ENCODE measurements around the gene COX6B1.

The COX6B1 gene

DNA sequence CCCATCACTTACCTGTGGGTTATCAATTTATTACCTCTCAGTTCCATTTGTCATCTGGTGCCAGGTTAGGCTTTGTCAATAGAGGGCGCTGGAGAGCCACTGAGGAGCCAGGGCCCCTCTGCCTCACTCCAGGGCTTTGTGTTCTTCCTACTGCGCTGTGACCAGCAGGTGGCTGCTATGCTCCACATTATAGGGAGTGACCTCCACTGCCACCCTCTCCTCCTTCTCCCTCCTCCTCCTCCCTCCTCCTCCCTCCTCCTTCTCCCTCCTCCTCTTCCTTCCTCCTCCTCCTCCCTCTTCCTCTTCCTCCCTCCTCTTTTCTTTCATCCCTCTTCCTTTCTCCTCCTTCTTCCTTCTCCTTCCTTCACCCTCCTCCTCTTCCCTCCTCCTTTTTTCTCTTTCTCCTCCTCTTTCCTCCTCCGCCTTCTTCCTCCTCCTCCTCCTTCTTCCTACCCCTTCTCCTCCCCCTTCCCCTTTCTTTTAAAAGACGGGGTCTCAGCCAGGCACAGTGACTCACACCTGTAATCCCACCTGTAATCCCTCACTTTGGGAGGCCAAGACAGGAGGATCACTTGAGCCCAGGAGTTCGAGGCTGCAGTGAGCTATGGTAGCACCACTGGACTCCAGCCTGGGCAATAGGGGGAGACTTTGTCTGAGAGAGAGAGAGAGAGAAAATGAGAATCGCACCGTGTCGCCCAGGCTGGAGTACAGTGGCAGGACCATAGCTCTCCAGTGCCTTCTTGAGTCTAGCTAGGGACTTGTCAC is 45.9 kb downstream of the COX6B1 start (continued):
- TF ChIP-seq, protein P1, sequence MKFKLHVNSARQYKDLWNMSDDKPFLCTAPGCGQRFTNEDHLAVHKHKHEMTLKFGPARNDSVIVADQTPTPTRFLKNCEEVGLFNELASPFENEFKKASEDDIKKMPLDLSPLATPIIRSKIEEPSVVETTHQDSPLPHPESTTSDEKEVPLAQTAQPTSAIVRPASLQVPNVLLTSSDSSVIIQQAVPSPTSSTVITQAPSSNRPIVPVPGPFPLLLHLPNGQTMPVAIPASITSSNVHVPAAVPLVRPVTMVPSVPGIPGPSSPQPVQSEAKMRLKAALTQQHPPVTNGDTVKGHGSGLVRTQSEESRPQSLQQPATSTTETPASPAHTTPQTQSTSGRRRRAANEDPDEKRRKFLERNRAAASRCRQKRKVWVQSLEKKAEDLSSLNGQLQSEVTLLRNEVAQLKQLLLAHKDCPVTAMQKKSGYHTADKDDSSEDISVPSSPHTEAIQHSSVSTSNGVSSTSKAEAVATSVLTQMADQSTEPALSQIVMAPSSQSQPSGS (tag by site-specific recombination; IDR thresholded peaks at IDR 0.05; ENCODE audit: low read depth) = no peak
- TF ChIP-seq ZNF830 (tag by site-specific recombination; IDR thresholded peaks at IDR 0.05; ENCODE audit: low read depth) (no peak), ZNF473 (tag by site-specific recombination; IDR thresholded peaks at IDR 0.05) (peak; percentile 82), ZNF610 (tag by site-specific recombination; IDR thresholded peaks at IDR 0.05; ENCODE audit: borderline replicate concordance) (peak; percentile 71; the same call in 1 of the 2 replicates), ZNF16 (tag by site-specific recombination; IDR thresholded peaks at IDR 0.05; ENCODE audit: low read depth) (no peak; the same call in 1 of the 2 replicates), ZNF629 (tag by site-specific recombination; IDR thresholded peaks at IDR 0.05) (peak; percentile 72), ZNF2 (tag by site-specific recombination; IDR thresholded peaks at IDR 0.05) (peak; percentile 91; the same call in 1 of the 2 replicates), ZNF169 (tag by site-specific recombination; IDR thresholded peaks at IDR 0.05) (peak; percentile 67; the same call in 1 of the 2 replicates), ZNF404 (tag by site-specific recombination; IDR thresholded peaks at IDR 0.05) (no peak), ZNF266 (tag by site-specific recombination; IDR thresholded peaks at IDR 0.05; ENCODE audit: low read depth) (0 out of 2 replicates have a peak, but pooled peaks have one; percentile 21), ZNF416 (tag by site-specific recombination; IDR thresholded peaks at IDR 0.05) (no peak), ZNF585B (tag by site-specific recombination; IDR thresholded peaks at IDR 0.05) (no peak), ZXDB (tag by site-specific recombination; IDR thresholded peaks at IDR 0.05) (peak; percentile 67), GLIS1 (tag by site-specific recombination; IDR thresholded peaks at IDR 0.05) (peak; percentile 71), ZNF529 (tag by site-specific recombination; IDR thresholded peaks at IDR 0.05; ENCODE audit: insufficient replicate concordance) (no peak), RBAK (tag by site-specific recombination; IDR thresholded peaks at IDR 0.05) (no peak), ZNF791 (tag by site-specific recombination; IDR thresholded peaks at IDR 0.05) (0 out of 2 replicates have a peak, but pooled peaks have one; percentile 44), BCL11A (tag by site-specific recombination; IDR thresholded peaks at IDR 0.05; ENCODE audit: low read depth) (peak; percentile 92), YY2 (tag by site-specific recombination; IDR thresholded peaks at IDR 0.05) (no peak), ZNF248 (tag by site-specific recombination; IDR thresholded peaks at IDR 0.05) (0 out of 2 replicates have a peak, but pooled peaks have one; percentile 31), HOXA7 (CRISPR knock-in tag; IDR thresholded peaks at IDR 0.05; ENCODE audit: borderline replicate concordance) (no peak), ZNF221 (tag by site-specific recombination; IDR thresholded peaks at IDR 0.05; ENCODE audit: borderline replicate concordance) (no peak)
- TF ChIP-seq, protein P2, sequence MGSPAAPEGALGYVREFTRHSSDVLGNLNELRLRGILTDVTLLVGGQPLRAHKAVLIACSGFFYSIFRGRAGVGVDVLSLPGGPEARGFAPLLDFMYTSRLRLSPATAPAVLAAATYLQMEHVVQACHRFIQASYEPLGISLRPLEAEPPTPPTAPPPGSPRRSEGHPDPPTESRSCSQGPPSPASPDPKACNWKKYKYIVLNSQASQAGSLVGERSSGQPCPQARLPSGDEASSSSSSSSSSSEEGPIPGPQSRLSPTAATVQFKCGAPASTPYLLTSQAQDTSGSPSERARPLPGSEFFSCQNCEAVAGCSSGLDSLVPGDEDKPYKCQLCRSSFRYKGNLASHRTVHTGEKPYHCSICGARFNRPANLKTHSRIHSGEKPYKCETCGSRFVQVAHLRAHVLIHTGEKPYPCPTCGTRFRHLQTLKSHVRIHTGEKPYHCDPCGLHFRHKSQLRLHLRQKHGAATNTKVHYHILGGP (tag by site-specific recombination; IDR thresholded peaks at IDR 0.05) = peak; percentile 84
- TF ChIP-seq, protein P3, sequence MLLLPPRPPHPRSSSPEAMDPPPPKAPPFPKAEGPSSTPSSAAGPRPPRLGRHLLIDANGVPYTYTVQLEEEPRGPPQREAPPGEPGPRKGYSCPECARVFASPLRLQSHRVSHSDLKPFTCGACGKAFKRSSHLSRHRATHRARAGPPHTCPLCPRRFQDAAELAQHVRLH (tag by site-specific recombination; IDR thresholded peaks at IDR 0.05) = 0 out of 2 replicates have a peak, but pooled peaks have one; percentile 52
- TF ChIP-seq, protein P4, sequence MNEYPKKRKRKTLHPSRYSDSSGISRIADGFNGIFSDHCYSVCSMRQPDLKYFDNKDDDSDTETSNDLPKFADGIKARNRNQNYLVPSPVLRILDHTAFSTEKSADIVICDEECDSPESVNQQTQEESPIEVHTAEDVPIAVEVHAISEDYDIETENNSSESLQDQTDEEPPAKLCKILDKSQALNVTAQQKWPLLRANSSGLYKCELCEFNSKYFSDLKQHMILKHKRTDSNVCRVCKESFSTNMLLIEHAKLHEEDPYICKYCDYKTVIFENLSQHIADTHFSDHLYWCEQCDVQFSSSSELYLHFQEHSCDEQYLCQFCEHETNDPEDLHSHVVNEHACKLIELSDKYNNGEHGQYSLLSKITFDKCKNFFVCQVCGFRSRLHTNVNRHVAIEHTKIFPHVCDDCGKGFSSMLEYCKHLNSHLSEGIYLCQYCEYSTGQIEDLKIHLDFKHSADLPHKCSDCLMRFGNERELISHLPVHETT (tag by site-specific recombination; IDR thresholded peaks at IDR 0.05) = peak; percentile 66
- TF ChIP-seq, protein P5, sequence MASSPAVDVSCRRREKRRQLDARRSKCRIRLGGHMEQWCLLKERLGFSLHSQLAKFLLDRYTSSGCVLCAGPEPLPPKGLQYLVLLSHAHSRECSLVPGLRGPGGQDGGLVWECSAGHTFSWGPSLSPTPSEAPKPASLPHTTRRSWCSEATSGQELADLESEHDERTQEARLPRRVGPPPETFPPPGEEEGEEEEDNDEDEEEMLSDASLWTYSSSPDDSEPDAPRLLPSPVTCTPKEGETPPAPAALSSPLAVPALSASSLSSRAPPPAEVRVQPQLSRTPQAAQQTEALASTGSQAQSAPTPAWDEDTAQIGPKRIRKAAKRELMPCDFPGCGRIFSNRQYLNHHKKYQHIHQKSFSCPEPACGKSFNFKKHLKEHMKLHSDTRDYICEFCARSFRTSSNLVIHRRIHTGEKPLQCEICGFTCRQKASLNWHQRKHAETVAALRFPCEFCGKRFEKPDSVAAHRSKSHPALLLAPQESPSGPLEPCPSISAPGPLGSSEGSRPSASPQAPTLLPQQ (tag by site-specific recombination; IDR thresholded peaks at IDR 0.05) = peak; percentile 83
- TF ChIP-seq, protein P6, sequence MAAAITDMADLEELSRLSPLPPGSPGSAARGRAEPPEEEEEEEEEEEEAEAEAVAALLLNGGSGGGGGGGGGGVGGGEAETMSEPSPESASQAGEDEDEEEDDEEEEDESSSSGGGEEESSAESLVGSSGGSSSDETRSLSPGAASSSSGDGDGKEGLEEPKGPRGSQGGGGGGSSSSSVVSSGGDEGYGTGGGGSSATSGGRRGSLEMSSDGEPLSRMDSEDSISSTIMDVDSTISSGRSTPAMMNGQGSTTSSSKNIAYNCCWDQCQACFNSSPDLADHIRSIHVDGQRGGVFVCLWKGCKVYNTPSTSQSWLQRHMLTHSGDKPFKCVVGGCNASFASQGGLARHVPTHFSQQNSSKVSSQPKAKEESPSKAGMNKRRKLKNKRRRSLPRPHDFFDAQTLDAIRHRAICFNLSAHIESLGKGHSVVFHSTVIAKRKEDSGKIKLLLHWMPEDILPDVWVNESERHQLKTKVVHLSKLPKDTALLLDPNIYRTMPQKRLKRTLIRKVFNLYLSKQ (tag by site-specific recombination; IDR thresholded peaks at IDR 0.05; ENCODE audit: borderline replicate concordance) = no peak
- TF ChIP-seq, protein P7, sequence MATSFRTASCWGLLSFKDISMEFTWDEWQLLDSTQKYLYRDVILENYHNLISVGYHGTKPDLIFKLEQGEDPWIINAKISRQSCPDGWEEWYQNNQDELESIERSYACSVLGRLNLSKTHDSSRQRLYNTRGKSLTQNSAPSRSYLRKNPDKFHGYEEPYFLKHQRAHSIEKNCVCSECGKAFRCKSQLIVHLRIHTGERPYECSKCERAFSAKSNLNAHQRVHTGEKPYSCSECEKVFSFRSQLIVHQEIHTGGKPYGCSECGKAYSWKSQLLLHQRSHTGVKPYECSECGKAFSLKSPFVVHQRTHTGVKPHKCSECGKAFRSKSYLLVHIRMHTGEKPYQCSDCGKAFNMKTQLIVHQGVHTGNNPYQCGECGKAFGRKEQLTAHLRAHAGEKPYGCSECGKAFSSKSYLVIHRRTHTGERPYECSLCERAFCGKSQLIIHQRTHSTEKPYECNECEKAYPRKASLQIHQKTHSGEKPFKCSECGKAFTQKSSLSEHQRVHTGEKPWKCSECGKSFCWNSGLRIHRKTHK (tag by site-specific recombination; IDR thresholded peaks at IDR 0.05) = no peak
- TF ChIP-seq, protein P8, sequence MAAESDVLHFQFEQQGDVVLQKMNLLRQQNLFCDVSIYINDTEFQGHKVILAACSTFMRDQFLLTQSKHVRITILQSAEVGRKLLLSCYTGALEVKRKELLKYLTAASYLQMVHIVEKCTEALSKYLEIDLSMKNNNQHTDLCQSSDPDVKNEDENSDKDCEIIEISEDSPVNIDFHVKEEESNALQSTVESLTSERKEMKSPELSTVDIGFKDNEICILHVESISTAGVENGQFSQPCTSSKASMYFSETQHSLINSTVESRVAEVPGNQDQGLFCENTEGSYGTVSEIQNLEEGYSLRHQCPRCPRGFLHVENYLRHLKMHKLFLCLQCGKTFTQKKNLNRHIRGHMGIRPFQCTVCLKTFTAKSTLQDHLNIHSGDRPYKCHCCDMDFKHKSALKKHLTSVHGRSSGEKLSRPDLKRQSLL (tag by site-specific recombination; IDR thresholded peaks at IDR 0.05) = 0 out of 2 replicates have a peak, but pooled peaks have one; percentile 43

Data from HEK293 (cell line).